GM18520 (cell line): Measurements from ENCODE around the gene TMEM238.
"Not testable (repeated sequence)": the region's sequence is repeated elsewhere in the genome, so short reads cannot be mapped to it uniquely, and the experiment has no call there.

Experiments
- ATAC-seq: cut with Tn5 transposase; IDR thresholded peaks from one replicate; pipeline ENCODE4 v1.9.1; 2021; ENCODE audit not compliant: unreplicated experiment

The TMEM238 gene

GRCh38 chr19:55402509-55402908 lies 18.4 kb upstream of the TMEM238 start:
- ATAC-seq = no peak

GRCh38 chr19:55401390-55401789 lies 17.3 kb upstream of the TMEM238 start:
- ATAC-seq = not testable (repeated sequence)

GRCh38 chr19:55400281-55401087 lies 16.4 kb upstream of the TMEM238 start:
- no peak for ATAC-seq

DNA sequence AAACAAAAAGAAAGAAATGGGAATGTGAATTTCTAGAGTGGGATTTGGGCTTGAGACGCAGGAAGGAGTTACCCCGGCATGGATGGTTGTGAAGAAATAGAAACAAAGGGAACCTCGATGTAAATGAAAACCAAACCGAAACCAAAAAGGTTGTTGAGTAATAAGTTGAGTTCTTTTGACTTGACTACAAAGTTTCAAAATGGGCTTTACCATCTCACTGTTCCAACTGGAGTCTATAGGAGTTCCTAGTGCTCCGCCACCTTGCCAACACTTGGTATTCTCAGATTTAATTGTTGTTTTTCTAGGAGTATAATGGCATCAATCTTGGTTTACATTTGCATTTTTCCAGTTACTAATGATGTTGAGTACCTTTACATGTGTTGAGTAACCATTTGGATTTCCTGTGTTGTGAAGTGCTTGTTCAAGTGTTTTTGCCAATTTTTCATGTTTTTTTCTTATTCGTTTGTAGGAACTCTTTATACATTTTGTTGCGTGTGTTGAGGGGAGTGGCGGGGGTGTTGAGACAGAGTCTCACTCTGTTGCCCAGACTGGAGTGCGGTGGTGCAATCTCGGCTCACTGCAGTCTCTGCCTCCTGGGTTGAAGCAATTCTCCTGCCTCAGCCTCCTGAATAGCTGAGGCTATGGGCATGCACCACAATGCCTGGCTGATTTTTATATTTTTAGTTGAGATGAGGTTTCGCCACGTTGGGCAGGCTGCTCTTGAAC lies 14.3 kb upstream of the TMEM238 start:
- no peak for ATAC-seq

- no peak for ATAC-seq
Measured at GRCh38 chr19:55392820-55393761, 9.0 kb upstream of the TMEM238 start.

- no peak for ATAC-seq
Measured at GRCh38 chr19:55391702-55392615, 7.9 kb upstream of the TMEM238 start.

- no peak for ATAC-seq
Measured at GRCh38 chr19:55391191-55391670, 7.1 kb upstream of the TMEM238 start.

DNA sequence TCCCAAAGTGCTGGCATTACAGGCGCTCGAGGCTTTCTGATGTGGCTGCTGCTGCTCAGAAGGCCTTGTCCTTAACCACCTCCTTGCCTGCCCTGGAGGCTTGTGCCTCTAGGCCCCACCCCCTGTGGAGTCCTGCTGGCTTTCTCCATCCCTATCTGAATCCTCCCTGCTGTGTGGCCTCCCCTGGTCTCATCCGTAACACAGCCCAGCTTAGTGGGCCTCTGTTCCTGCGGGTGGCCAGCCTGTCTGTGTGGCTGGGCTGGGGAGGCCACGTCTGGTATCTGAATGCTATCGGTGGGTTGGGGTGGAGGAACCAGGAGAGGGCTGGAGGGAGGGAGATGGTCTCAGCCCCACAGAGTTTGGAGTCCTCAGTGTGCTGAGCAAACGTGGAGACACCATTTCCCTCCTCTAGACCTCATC lies 6.4 kb upstream of the TMEM238 start:
- no peak for ATAC-seq

- no peak for ATAC-seq
Measured at GRCh38 chr19:55389386-55390317, 5.6 kb upstream of the TMEM238 start.

DNA sequence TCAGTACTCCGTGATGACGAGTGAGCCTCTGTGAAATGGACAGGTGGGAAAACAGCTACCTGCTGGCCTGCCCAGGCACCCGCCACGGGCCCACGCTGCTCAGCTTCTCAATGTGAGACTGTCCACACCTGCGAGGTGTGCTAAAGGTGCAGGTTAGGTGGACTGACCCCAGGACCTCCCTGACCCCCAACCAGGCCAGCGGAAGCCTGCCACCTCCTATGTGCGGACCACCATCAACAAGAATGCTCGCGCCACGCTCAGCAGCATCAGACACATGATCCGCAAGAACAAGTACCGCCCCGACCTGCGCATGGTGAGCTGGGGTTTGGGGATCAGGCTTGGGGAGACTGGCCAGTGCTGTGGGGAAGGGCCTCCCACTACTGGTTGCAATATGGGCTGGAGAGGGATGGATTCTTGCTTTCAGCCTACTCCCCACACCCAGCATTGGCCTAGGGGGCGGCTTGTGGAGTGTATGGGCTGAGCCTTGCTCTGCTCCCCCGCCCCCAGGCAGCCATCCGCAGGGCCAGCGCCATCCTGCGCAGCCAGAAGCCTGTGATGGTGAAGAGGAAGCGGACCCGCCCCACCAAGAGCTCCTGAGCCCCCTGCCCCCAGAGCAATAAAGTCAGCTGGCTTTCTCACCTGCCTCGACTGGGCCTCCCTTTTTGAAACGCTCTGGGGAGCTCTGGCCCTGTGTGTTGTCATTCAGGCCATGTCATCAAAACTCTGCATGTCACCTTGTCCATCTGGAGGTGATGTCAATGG lies 3.8 kb upstream of the TMEM238 start:
- ATAC-seq = no peak

GRCh38 chr19:55386493-55386971 lies 2.4 kb upstream of the TMEM238 start:
- ATAC-seq = no peak

- peak; percentile 71 for ATAC-seq
Measured at GRCh38 chr19:55385724-55386492, 1.8 kb upstream of the TMEM238 start, which contains the start of gene RPL28. Gene RPL28 (plus strand): TSS chr19:55385932. CDS start chr19:55386358, 426 bp downstream.

DNA sequence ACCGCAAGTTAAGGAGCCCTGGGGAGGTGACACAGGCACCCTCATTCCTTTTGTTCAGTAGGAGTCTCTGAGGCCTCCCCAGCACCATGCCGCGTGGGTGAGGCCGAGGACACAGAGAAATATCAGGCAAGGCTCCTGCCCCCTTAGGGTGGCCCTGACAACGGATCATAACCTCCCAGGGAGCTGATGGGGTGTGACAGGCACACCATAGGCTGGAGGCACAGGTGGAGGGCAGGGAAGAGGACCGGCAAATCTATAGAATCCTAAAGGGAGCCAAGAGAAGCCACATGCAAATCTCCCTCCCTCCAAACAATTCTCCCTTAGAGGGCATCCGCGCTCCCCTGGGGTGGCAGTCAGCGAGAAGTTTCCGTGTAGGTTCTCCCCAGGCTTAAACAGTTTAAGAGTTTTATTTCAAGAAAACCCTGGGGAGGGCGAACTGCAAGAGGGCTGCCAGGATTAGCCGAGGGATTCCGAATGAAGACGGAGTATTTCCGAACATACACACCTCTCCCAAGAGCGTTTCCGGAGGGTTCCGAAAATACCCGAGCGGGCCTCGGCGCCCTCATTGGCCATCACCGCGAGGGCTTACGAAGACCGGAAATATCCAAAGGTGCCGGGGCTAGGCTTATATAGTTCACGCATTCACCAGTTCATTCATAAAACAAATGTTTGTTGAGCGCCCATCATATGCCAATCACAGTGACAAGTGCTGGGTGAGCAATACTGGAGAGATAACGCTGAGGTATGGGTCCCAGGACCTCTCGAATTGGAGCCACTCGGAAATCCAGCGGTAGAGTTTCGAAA lies 1.0 kb upstream of the TMEM238 start:
- ATAC-seq = peak; percentile 45

DNA sequence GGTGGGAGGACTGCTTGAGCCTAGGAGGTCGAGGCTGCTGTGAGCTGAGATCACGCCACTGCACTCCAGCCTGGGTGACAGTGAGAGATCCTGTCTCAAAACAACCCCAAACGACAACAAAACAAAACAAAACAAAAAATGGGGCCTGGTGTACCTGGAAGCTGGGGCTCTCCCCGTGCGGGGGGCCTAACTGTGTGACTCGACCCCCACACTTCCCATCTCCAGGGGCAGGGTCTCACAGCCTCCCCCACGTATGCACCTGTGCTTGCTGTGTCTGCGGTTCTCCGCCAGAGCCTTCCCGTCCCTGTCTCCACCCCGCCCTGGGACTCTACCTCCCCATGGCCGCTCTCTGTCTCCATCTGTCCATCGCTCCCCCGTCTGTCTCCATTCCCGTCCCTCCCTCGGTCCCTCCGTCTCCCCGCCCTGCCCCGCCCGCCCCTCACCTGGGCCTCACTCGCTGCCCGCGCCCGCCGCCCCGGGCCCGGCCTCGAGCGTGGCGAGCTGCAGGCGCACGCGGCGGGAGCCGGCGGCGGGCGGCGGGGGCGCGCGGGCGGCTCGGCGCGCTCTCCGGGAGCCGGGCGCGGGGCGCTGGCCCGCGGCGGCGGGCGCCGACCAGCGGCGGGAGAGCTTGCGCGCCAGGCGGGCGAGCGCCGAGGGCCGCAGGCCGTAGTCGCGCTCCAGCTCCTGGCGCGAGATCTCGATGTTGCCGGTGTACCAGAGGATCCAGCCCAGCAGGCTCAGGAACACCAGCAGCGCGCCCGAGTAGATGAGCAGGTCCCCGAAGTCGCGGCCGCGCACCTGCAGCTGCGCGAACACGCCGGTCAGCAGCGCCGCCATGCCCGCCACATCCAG lies 587 bp downstream of the TMEM238 start:
- ATAC-seq = no peak

- ATAC-seq = no peak
Measured at GRCh38 chr19:55382522-55383054, 1.5 kb downstream of the TMEM238 start.
